ENCODE data around the gene KIF2C. TPM values are rescaled to one million over a fixed set of nuclear protein-coding genes. Genes with fewer than 3 reads are reported as not detected.
A peak's percentile ranks its signal among the peaks of the same experiment; 100 is the strongest.

The KIF2C gene
- polyA plus RNA-seq, 1 experiment = 14.3 TPM

DNA sequence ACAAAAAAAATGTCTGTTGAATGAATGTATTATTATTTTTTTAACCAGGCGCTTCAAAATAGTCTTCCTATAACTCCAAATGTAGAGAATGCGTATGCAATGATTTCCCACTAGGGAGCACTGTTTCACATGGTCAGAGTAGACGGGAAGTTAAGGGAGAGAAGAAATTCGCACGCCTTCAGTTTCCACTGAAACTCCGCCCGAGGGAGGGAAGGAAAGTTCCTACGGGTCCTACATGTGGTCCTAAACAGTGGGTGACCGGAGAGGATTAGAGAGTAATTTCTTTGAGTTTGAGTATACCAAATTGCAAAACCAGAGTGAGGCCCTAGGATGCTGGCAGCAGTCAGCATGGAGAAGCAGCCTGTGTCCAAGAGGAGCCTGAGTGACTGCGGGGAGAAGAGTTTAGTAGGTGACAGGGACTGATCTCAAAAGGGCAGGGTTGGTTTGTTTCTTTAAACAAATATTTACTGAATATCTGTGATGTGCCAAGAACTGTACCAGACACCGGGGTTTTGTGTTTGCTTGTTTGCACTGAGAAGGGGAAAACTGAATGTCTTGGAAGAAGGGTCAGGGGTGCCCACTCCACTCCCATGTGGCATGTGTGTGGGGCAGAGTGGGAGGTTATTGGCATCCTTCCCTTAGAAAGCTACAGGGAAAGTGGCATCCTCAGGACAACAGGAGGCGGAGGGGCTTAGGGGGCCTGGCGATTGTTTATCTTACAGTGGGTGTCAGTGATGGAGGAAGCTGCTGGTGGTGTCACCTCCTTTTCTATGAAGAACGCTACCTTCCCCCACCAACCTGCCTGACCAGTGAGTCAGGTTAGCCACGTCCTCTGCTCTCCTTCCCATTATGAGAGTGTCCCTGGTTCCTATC lies 31.4 kb upstream of the KIF2C start:
- peaks cover 3% of the 10 kb centered on the region; the same call in 1 of the 2 replicates for H3K9me3 ChIP-seq (ENCODE audit: control insufficient read depth, insufficient read depth, low read length)
- CTCF ChIA-PET = interaction anchor here (1.0 to 1.6 kb wide), 3 partner anchors 8 to 23 kb away, joined by 3 to 7 read pairs (median 4); partner anchors contain the start of gene RNU5D-1
- no peak for DNase-seq (ENCODE audit: low read depth, low spot score)
- no peak overlapping the region for H3K27ac ChIP-seq (ENCODE audit: low read depth, low read length)
- no peaks in the 10 kb centered on the region for H3K27me3 ChIP-seq (ENCODE audit: control insufficient read depth, insufficient read depth, low read length)
- TF ChIP-seq, protein P1, sequence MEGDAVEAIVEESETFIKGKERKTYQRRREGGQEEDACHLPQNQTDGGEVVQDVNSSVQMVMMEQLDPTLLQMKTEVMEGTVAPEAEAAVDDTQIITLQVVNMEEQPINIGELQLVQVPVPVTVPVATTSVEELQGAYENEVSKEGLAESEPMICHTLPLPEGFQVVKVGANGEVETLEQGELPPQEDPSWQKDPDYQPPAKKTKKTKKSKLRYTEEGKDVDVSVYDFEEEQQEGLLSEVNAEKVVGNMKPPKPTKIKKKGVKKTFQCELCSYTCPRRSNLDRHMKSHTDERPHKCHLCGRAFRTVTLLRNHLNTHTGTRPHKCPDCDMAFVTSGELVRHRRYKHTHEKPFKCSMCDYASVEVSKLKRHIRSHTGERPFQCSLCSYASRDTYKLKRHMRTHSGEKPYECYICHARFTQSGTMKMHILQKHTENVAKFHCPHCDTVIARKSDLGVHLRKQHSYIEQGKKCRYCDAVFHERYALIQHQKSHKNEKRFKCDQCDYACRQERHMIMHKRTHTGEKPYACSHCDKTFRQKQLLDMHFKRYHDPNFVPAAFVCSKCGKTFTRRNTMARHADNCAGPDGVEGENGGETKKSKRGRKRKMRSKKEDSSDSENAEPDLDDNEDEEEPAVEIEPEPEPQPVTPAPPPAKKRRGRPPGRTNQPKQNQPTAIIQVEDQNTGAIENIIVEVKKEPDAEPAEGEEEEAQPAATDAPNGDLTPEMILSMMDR (IDR thresholded peaks at IDR 0.05; ENCODE audit: low read depth, low read length) = peak; percentile 46
- POLR2A ChIA-PET = no interaction called here
- no peak overlapping the region for H3K4me3 ChIP-seq (ENCODE audit: low read depth, low read length)

DNA sequence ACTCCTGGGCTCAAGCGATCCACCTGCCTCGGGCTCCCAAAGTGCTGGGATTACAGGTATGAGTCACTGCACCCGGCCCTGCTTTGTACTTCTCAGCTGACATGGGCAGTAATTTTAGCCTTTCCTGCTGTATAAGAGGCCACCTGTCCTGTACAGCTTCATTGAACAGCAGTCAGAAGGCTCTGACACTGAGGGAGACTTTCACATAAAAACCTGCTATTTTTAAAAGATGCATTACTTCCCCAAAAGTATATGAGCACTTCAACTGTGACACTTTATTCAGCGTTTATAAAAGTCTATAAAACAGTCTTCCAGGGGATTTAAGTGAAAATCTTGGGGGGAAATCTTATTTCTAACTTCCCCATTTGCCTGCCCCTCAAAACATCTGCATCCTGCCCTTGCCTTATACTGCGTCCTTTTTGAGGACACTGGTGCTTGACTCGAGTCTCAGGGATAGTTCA lies 26.3 kb upstream of the KIF2C start:
- no peak for DNase-seq (ENCODE audit: low read depth, low spot score)
- H3K27ac ChIP-seq (ENCODE audit: low read depth, low read length) = no peak overlapping the region
- TF ChIP-seq, protein P1 (IDR thresholded peaks at IDR 0.05; ENCODE audit: low read depth, low read length) = no peak
- H3K4me3 ChIP-seq (ENCODE audit: low read depth, low read length) = no peak overlapping the region
- ChIA-PET CTCF (interaction anchor here (0.7 to 6.7 kb wide), 4 partner anchors 15 to 1168 kb away, joined by 3 to 44 read pairs (median 9); partner anchors contain the start of gene RNU5D-1), POLR2A (no interaction called here)
- H3K9me3 ChIP-seq (ENCODE audit: control insufficient read depth, insufficient read depth, low read length) = peaks cover 3% of the 10 kb centered on the region; the same call in 1 of the 2 replicates
- H3K27me3 ChIP-seq (ENCODE audit: control insufficient read depth, insufficient read depth, low read length) = no peaks in the 10 kb centered on the region

DNA sequence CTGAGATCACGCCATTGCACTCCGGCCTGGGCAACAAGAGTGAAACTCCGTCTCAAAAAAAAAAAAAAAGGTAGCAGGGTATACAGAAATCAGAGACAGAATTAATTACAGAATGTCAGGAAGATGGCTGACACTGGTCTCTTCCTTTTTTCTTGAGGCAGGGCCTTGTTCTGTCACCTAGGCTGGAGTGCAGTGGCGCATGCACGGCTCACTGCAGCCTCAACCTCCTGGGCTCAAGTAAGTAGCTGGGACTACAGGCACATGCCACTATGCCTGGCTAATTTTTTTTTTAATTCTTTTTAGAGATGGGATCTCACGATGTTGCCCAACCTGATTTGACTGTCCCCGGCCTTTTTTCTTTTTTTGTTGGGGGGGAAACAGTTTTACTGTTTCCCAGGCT lies 25.1 kb upstream of the KIF2C start:
- POLR2A ChIA-PET = interaction anchor here (1.0 kb wide), 1 partner anchor 60 kb away, joined by 3 read pairs; the partner anchor contains the start of gene RPS8
- H3K9me3 ChIP-seq (ENCODE audit: control insufficient read depth, insufficient read depth, low read length) = no peaks in the 10 kb centered on the region
- H3K27me3 ChIP-seq (ENCODE audit: control insufficient read depth, insufficient read depth, low read length) = no peaks in the 10 kb centered on the region
- CTCF ChIA-PET = interaction anchor here (0.7 to 6.7 kb wide), 8 partner anchors 8 to 291 kb away, joined by 3 to 44 read pairs (median 4); partner anchors contain the start of gene RNU5D-1
- TF ChIP-seq, protein P1 (IDR thresholded peaks at IDR 0.05; ENCODE audit: low read depth, low read length) = no peak
- no peak for DNase-seq (ENCODE audit: low read depth, low spot score)
- H3K4me3 ChIP-seq (ENCODE audit: low read depth, low read length) = no peak overlapping the region
- H3K27ac ChIP-seq (ENCODE audit: low read depth, low read length) = no peak overlapping the region

DNA sequence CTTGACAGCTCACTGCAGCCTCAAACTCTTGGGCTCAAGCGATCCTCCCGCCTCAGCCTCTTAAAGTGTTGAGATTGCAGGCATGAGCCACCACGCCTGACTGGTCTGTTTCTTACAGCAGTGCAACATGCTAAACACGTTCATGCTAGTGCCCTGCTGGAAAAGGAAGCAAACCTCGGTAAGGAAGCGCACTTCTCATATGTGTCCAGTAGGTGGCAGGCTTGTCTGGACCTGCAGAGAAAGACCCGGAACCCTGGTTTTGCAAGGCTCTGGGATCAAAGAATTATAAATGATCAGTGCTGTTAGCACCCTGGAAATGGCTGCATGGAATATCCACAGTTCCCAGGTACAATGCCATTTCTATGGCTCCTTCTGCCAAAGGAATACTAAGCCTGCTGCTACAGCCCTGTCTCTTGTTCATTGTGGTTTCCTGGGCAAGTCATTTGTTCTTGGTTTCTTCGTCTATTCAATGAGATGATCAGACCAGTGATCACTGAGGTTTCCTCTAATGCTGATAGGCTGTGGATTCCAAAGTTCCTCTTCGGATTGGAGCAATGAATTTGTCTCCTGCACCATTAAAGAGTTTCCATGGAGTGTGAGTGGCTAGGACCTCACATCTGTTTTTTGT lies 24.6 kb upstream of the KIF2C start:
- no peak for DNase-seq (ENCODE audit: low read depth, low spot score)
- POLR2A ChIA-PET = interaction anchor here (1.0 kb wide), 1 partner anchor 60 kb away, joined by 3 read pairs; the partner anchor contains the start of gene RPS8
- Histone ChIP-seq H3K4me3 (ENCODE audit: low read depth, low read length) (no peak overlapping the region), H3K27me3 (ENCODE audit: control insufficient read depth, insufficient read depth, low read length) (no peaks in the 10 kb centered on the region), H3K9me3 (ENCODE audit: control insufficient read depth, insufficient read depth, low read length) (no peaks in the 10 kb centered on the region), H3K27ac (ENCODE audit: low read depth, low read length) (no peak overlapping the region)
- TF ChIP-seq, protein P1 (IDR thresholded peaks at IDR 0.05; ENCODE audit: low read depth, low read length) = peak; percentile 96
- CTCF ChIA-PET = interaction anchor here (0.7 to 6.7 kb wide), 9 partner anchors 8 to 291 kb away, joined by 3 to 44 read pairs (median 4); partner anchors contain the start of gene RNU5D-1

All from AG04450 (cell line).